Activated naive CD8-positive, alpha-beta T cell treated with anti-CD3 and anti-CD28 coated beads, Interleukin-2, amount 50 U/mL, for 24 hours (primary cell): ENCODE data around the gene COL1A1.

Source experiments
- ATAC-seq: fragments of 150-1000 bp; cut with Tn5 transposase; one replicate; pipeline ENCODE4 v1.10.0; 2021
- DNase-seq: peaks from one replicate; pipeline ENCODE4 v3.0.0; 2021
- H3K27ac Mint-ChIP-seq: one replicate; pipeline ENCODE4 v1.8.0; 2021; ENCODE audit warnings: mild to moderate bottlenecking, mixed read lengths
- H3K27me3 Mint-ChIP-seq: one replicate; pipeline ENCODE4 v1.8.0; 2021; ENCODE audit warnings: mixed read lengths
- H3K36me3 Mint-ChIP-seq: one replicate; pipeline ENCODE4 v1.8.0; 2021; ENCODE audit warnings: low read depth, mixed read lengths
- H3K4me1 Mint-ChIP-seq: one replicate; pipeline ENCODE4 v1.8.0; 2021; ENCODE audit warnings: mixed read lengths
- H3K4me3 Mint-ChIP-seq: one replicate; pipeline ENCODE4 v1.8.0; 2021; ENCODE audit warnings: mild to moderate bottlenecking, moderate library complexity, mixed read lengths
- H3K9me3 Mint-ChIP-seq: one replicate; pipeline ENCODE4 v1.8.0; 2021; ENCODE audit warnings: mixed read lengths

Gene COL1A1

DNA sequence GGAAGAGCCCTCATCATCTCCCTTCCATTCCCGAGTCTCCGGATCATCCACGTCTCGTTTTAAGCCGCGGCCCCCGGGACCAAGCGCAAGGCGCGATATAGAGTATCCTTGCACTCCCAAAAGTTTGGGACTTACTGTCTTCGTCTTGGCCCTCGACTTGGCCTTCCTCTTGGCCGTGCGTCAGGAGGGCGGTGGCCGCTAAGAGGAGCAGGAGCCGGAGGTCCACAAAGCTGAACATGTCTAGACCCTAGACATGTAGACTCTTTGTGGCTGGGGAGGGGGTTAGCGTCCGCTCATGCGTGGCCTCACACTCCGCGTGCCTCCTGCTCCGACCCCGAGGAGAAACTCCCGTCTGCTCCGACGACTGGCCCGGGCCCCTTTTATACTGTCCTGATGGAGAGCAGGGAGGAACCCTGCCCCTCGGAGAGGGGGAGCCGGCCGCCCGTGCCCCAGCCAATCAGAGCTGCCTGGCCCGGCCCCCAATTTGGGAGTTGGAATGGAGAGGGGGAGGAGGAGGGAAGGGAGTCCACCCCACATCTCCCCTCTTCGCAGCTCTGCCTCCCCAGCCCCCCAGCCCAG lies at the start of gene COL1A1:
TSS of gene COL1A1 (minus strand) at position 356 of the 579 bp plus-strand sequence. CDS start at position 238, 118 bp downstream.
- no peak for ATAC-seq
- Mint-ChIP-seq H3K27ac (no peak within 1 kb of the TSS), H3K9me3 (no peaks in the 10 kb centered on the region), H3K27me3 (peaks cover 60% of the 10 kb centered on the region), H3K4me3 (peak within 1 kb of the TSS; percentile 68), H3K4me1 (peaks cover 21% of the 10 kb centered on the region), H3K36me3 (no peaks in the 10 kb centered on the region)
- no peak for DNase-seq

- DNase-seq (no peak), ATAC-seq (no peak)
- Mint-ChIP-seq H3K9me3 (peaks cover 18% of the 10 kb centered on the region), H3K4me1 (no peaks in the 10 kb centered on the region), H3K27me3 (peaks cover 28% of the 10 kb centered on the region), H3K36me3 (peaks cover 7% of the 10 kb centered on the region), H3K4me3 (no peak overlapping the region), H3K27ac (no peak overlapping the region)
Measured at GRCh38 chr17:50248255-50248654, 46.8 kb upstream of the COL1A1 start.

DNA sequence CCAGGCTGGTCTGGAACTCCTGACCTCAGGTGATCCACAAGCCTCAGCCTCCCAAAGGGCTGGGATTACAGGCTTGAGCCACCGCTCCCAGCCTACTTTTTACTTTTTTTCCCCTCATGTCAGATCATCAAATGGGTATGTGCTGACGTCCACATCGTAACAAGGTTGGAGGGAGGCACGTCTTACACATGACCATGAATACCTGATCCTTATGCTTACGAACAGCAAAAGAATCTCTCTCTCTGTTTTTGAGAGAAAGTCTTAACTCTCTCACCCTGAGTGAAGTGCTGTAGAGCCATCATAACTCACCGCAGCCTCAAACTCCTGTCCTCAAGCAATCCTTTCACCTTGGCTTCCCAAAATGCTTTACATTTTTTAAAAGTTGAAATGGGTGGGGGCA lies 43.3 kb upstream of the COL1A1 start:
- H3K27me3 Mint-ChIP-seq, result peaks cover 43% of the 10 kb centered on the region
- no peak overlapping the region for H3K4me3 Mint-ChIP-seq
- H3K9me3 Mint-ChIP-seq, result peaks cover 18% of the 10 kb centered on the region
- ATAC-seq, result no peak
- H3K4me1 Mint-ChIP-seq, result no peaks in the 10 kb centered on the region
- H3K36me3 Mint-ChIP-seq, result peaks cover 7% of the 10 kb centered on the region
- no peak for DNase-seq
- H3K27ac Mint-ChIP-seq, result no peak overlapping the region

DNA sequence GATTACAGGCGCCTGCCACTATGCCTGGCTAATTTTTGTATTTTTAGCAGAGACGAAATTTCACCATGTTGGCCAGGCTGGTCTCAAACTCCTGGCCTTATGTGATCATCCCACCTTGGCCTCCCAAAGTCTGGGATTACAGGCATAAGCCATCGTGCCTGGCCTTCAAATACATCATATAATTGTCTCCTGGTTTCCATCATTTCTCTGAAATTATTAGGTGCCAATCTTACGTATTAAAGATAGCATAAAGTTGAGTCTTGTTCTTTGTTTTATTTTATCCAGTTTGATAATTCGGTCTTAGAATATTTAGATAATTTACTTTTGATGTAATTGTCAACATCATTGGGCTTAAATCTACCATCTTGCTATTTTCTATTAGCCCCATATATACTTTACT lies 40.0 kb upstream of the COL1A1 start:
- H3K4me1 Mint-ChIP-seq, result no peaks in the 10 kb centered on the region
- H3K36me3 Mint-ChIP-seq, result no peaks in the 10 kb centered on the region
- ATAC-seq (no peak), DNase-seq (no peak)
- H3K9me3 Mint-ChIP-seq, result no peaks in the 10 kb centered on the region
- no peak overlapping the region for H3K27ac Mint-ChIP-seq
- peaks cover 39% of the 10 kb centered on the region for H3K27me3 Mint-ChIP-seq
- H3K4me3 Mint-ChIP-seq, result no peak overlapping the region

DNA sequence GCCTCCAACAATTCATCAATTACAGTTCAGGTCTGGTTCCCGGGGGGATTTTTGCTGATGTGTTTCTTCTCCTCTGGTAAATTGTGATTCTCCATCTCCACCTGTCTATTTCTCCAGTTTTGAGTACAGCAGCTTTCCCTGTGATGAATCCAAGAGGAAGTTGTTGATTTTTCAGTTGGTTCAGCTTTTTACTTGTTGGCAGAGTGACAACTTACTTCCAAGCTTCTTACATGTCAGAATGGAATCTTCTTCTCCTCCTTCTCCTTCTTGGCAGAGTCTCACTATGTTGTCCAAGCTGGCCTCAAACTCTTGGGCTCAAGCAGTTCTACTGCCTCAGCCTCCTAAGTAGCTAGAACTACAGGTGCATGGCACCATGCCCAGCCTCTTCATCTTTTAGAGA lies 39.4 kb upstream of the COL1A1 start:
- peaks cover 38% of the 10 kb centered on the region for H3K27me3 Mint-ChIP-seq
- H3K36me3 Mint-ChIP-seq, result no peaks in the 10 kb centered on the region
- H3K27ac Mint-ChIP-seq, result no peak overlapping the region
- ATAC-seq (no peak), DNase-seq (no peak)
- no peak overlapping the region for H3K4me3 Mint-ChIP-seq
- no peaks in the 10 kb centered on the region for H3K9me3 Mint-ChIP-seq
- H3K4me1 Mint-ChIP-seq, result no peaks in the 10 kb centered on the region

- ATAC-seq, result no peak
- DNase-seq, result no peak
- Mint-ChIP-seq H3K27me3 (peaks cover 45% of the 10 kb centered on the region), H3K36me3 (no peaks in the 10 kb centered on the region), H3K4me1 (no peaks in the 10 kb centered on the region), H3K27ac (no peak overlapping the region), H3K9me3 (no peaks in the 10 kb centered on the region), H3K4me3 (no peak overlapping the region)
Measured at GRCh38 chr17:50239937-50240336, 38.5 kb upstream of the COL1A1 start.

GRCh38 chr17:50238601-50239280 lies 37.3 kb upstream of the COL1A1 start:
- no peak for DNase-seq
- no peak for ATAC-seq
- peaks cover 48% of the 10 kb centered on the region for H3K27me3 Mint-ChIP-seq

DNA sequence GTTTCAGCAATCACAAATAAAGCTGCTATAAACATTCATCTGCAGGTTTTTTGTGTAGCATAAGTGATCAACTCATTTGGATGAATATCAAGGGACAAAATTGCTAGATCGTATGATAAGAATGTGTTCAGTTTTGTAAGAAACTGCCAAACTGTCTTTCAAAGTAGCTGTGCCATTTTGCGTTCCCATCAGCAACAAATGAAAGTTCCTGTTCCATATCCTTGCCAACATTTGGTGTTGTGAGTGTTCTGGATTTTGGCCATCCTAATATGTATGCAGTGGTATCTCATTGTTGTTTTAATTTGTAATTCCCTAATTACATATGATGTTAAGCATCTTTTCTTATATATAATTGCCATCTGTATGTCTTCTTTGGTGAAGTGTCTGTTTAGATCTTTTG lies 36.5 kb upstream of the COL1A1 start:
- Mint-ChIP-seq H3K4me3 (no peak overlapping the region), H3K27ac (no peak overlapping the region), H3K27me3 (peaks cover 50% of the 10 kb centered on the region), H3K36me3 (no peaks in the 10 kb centered on the region), H3K4me1 (no peaks in the 10 kb centered on the region), H3K9me3 (peaks cover 4% of the 10 kb centered on the region)
- no peak for ATAC-seq
- DNase-seq, result no peak

More at GRCh38 chr17:50238601-50239280, 37.3 kb upstream of the COL1A1 start:
- peaks cover 4% of the 10 kb centered on the region for H3K9me3 Mint-ChIP-seq
- no peak overlapping the region for H3K4me3 Mint-ChIP-seq
- no peaks in the 10 kb centered on the region for H3K4me1 Mint-ChIP-seq
- H3K27ac Mint-ChIP-seq, result no peak overlapping the region
- no peaks in the 10 kb centered on the region for H3K36me3 Mint-ChIP-seq

- H3K27me3 Mint-ChIP-seq, result peaks cover 39% of the 10 kb centered on the region
- no peak overlapping the region for H3K4me3 Mint-ChIP-seq
- H3K4me1 Mint-ChIP-seq, result no peaks in the 10 kb centered on the region
- DNase-seq (no peak), ATAC-seq (no peak)
- no peak overlapping the region for H3K27ac Mint-ChIP-seq
- peaks cover 10% of the 10 kb centered on the region for H3K9me3 Mint-ChIP-seq
- H3K36me3 Mint-ChIP-seq, result no peaks in the 10 kb centered on the region
Measured at GRCh38 chr17:50234581-50234980, 33.1 kb upstream of the COL1A1 start.

DNA sequence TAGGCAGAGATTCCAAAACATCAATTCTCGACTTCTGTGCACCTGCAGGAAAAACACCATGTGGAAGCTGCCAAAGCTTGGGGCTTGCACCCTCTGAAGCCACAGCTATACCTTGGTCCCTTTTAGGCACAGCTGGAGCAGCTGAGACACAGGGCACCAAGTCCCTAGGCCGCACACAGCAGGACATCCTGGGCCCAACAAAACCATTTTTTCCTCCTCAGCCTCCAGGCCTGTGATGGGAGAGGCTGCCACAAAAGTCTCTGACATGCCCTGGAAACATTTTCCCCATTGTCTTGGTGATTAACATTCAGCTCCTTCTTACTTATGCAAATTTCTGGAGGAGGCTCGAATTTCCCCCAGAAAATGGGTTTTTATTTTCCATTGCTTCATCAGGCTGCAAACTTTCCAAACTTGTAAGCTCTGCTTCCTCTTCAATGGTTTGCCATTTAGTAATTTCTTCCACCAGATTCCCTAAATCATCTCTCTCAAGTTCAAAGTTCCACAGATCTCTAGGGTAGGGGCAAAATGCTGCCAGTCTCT lies 24.3 kb upstream of the COL1A1 start:
- no peak overlapping the region for H3K27ac Mint-ChIP-seq
- peaks cover 15% of the 10 kb centered on the region for H3K36me3 Mint-ChIP-seq
- peaks cover 31% of the 10 kb centered on the region for H3K9me3 Mint-ChIP-seq
- peaks cover 6% of the 10 kb centered on the region for H3K4me1 Mint-ChIP-seq
- ATAC-seq, result no peak
- H3K27me3 Mint-ChIP-seq, result peaks cover under 1% of the 10 kb centered on the region
- H3K4me3 Mint-ChIP-seq, result no peak overlapping the region
- DNase-seq, result no peak

GRCh38 chr17:50222922-50223321 lies 21.5 kb upstream of the COL1A1 start:
- Mint-ChIP-seq H3K36me3 (peaks cover 15% of the 10 kb centered on the region), H3K27ac (no peak overlapping the region), H3K4me3 (no peak overlapping the region), H3K4me1 (peaks cover 6% of the 10 kb centered on the region), H3K9me3 (peaks cover 23% of the 10 kb centered on the region), H3K27me3 (peaks cover 2% of the 10 kb centered on the region)
- ATAC-seq (no peak), DNase-seq (no peak)

DNA sequence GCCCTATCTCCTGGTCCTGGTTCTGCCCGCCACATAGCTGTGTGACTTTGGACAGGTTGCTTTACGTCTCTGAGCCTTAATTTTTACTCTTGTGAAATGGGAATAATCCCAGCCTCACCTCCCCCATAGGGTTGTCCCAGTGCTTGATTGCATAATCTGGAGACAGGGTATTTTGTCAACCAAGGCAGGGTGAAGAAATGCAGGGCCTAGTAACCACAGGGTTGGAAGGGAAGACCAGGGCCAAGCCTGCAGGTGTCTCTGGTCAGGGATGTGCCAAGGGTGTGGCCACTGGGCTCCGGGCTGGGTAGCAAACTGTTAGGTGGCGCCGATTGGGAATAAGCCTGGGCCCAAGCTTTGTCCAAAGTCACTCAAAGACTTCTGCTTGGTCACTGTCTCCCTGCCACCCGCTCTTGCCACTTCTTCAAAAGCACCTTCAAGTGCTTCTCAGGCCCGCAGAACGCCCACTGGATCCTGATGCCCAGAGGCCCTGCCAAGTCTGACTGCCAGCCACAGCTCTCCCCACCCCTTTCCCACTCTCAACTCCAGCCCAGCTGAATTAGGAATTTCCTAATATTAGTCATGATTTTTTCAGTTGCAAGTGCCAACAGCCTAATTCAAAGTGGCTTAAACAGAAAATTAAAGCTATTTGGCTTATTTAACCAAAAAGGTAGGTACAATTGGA lies 20.6 kb upstream of the COL1A1 start:
- DNase-seq (no peak), ATAC-seq (no peak)
- peaks cover 12% of the 10 kb centered on the region for H3K36me3 Mint-ChIP-seq
- no peak overlapping the region for H3K27ac Mint-ChIP-seq
- H3K4me1 Mint-ChIP-seq, result peaks cover 6% of the 10 kb centered on the region
- peaks cover 3% of the 10 kb centered on the region for H3K27me3 Mint-ChIP-seq
- H3K9me3 Mint-ChIP-seq, result peaks cover 19% of the 10 kb centered on the region
- no peak overlapping the region for H3K4me3 Mint-ChIP-seq

DNA sequence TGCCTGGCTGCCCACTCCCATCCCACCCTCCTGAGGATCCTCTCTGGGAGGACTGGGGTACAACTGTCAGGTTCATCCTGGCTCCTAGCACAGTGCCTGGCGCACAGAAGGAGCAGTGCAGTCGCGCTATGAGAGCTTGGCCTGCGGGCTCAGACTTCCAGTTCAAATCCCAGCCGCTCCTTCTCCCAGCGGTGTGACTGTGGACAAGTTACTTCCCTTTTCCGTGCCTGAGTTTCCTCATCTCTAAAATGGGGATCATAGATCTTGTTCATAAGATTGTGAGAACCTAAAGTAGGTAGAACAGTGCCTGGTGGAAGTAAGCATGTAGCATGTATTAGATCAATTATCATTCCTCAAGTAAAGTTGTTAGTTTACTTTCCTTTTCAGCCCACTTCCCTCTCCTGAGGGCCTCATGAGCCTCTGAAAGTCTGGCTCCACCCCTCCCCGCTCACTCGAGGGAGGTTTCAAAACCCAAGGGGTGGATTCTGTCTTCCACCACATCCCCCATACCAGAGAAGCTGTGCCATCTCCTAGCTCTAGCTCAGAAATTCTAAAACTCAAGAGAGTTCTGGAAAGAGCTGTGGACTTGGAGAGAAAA lies 19.9 kb upstream of the COL1A1 start:
- Mint-ChIP-seq H3K27me3 (peaks cover 5% of the 10 kb centered on the region), H3K9me3 (peaks cover 12% of the 10 kb centered on the region), H3K4me3 (no peak overlapping the region), H3K27ac (no peak overlapping the region), H3K4me1 (peaks cover 6% of the 10 kb centered on the region), H3K36me3 (peaks cover 9% of the 10 kb centered on the region)
- ATAC-seq, result no peak
- no peak for DNase-seq

DNA sequence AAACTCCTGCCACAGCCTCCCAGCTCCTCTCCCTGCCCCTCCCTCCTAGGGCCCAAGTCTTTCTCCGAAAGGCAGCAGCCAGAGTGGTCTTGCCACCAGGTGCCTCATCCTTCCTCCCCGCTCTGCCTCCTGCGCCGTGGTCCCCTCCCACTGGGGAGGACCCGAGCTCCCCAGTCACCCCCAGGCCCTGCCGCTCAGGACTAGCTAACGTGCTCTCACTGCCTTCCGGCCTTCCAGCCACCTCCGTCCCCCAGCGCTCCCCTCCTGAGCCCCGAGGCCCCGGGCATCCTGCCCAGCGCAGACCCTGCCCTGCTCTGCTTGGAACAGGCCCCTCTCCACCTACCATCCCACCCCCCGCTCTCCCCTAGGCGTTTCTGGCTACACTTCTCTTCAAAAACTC lies 19.4 kb upstream of the COL1A1 start:
- H3K4me1 Mint-ChIP-seq, result peaks cover 6% of the 10 kb centered on the region
- ATAC-seq, result no peak

More for the DNA sequence above, 19.4 kb upstream of the COL1A1 start:
- Mint-ChIP-seq H3K4me3 (no peak overlapping the region), H3K27ac (no peak overlapping the region), H3K9me3 (peaks cover 12% of the 10 kb centered on the region), H3K36me3 (peaks cover 9% of the 10 kb centered on the region), H3K27me3 (peaks cover 5% of the 10 kb centered on the region)
- no peak for DNase-seq
